HEK293T (cell line): ENCODE results near the gene GON4L.

ENCODE experiments used
- BHLHE40 ChIP-seq: fragments of 450-650 bp; IDR thresholded peaks from 2 replicates; pipeline ENCODE4 v1.6.1; 2016; ENCODE audit warnings: mild to moderate bottlenecking, moderate library complexity, borderline replicate concordance
- FOXA1 ChIP-seq: fragments of 450-650 bp; IDR thresholded peaks from 2 replicates; pipeline ENCODE4 v1.6.1; 2016; ENCODE audit warnings: mild to moderate bottlenecking
- FOXM1 ChIP-seq: fragments of 450-650 bp; IDR thresholded peaks from 2 replicates; pipeline ENCODE4 v1.6.1; 2017; ENCODE audit warnings: mild to moderate bottlenecking, borderline replicate concordance
- HDGF ChIP-seq: fragments of 450-650 bp; IDR thresholded peaks from 2 replicates; pipeline ENCODE4 v1.6.1; 2017; ENCODE audit warnings: antibody characterized with exemption, borderline replicate concordance
- TF ChIP-seq, protein P1 (sequence below): fragments of 450-650 bp; IDR thresholded peaks from 2 replicates; pipeline ENCODE4 v1.6.1; 2016

DNA sequence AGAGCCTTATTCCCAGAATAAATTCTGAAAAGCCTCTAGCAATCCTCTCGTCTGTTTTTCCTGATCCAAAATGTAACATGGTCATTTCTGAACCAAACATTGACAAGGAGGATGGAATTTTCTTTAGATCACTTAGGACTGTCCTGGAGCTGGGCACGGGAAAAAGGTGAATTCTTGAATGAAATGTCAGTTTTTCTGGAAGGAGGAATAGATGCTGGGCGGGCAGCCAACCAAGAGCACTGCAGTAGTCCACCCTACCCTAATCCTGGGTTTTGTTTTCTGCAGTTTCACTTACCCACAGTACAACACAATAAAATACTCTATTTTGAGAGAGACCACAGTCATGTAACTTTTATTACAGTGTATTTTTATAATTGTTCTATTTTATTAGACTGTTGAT lies 33.2 kb upstream of the GON4L start:
- TF ChIP-seq FOXM1 (no peak), BHLHE40 (no peak), FOXA1 (no peak), HDGF (no peak)
- TF ChIP-seq, protein P1, sequence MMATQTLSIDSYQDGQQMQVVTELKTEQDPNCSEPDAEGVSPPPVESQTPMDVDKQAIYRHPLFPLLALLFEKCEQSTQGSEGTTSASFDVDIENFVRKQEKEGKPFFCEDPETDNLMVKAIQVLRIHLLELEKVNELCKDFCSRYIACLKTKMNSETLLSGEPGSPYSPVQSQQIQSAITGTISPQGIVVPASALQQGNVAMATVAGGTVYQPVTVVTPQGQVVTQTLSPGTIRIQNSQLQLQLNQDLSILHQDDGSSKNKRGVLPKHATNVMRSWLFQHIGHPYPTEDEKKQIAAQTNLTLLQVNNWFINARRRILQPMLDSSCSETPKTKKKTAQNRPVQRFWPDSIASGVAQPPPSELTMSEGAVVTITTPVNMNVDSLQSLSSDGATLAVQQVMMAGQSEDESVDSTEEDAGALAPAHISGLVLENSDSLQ, result no peak
